Endothelial cell of umbilical vein (primary cell): ENCODE data around the gene ADORA2A. TPM values are rescaled to one million over a fixed set of nuclear protein-coding genes. Genes with fewer than 3 reads are reported as not detected.

ENCODE experiments used
- BruUV-seq: library from RNA; stranded (reverse); fragments of 400-500 nt; replicated peaks from 2 replicates; lab custom pipeline; 2021; lab: Mats Ljungman, UMichigan
- CTCF ChIA-PET: fragments of 300-600, 350-600 bp; sonication (Branson Sonifier 250); formaldehyde crosslinking; loops from one replicate; lab custom pipeline; 2021; ENCODE audit warnings: antibody characterized with exemption, inconsistent platforms; lab: Charles Lee
- POLR2A ChIA-PET: fragments of 300-600, 350-600 bp; sonication (Branson Sonifier 250); formaldehyde crosslinking; loops from one replicate; lab custom pipeline; 2021; ENCODE audit warnings: antibody characterized with exemption, inconsistent platforms; lab: Charles Lee
- DNase-seq: peaks from one replicate; pipeline ENCODE4 v3.0.0-alpha.2; 2011; ENCODE audit warnings: low read depth, low spot score
- FAIRE-seq: peaks from 2 replicates; lab custom pipeline; 2011; peaks lifted over from hg19 to GRCh38; lab: Jason Lieb, UNC
- H2AFZ ChIP-seq: 2 replicates; pipeline ENCODE4 v1.6.0; 2012; ENCODE audit warnings: low read depth, low read length, control low read depth, inconsistent platforms
- H3K27ac ChIP-seq: 2 replicates; pipeline ENCODE4 v1.5.1; 2011; ENCODE audit warnings: low read depth, mild to moderate bottlenecking, control low read depth, low read length, moderate library complexity; ENCODE audit not compliant: insufficient read depth
- H3K27me3 ChIP-seq, 2 experiments: 2 replicates each; pipeline versions ENCODE4 v1.6.0 to v1.6.1; 2011; ENCODE audit warnings: low read length in 2 of 2, mixed read lengths in 1 of 2; ENCODE audit not compliant: control insufficient read depth in 2 of 2, insufficient read depth in 2 of 2
- H3K36me3 ChIP-seq, 2 experiments: 2 replicates in 1 of 2; 3 replicates in 1 of 2; pipeline ENCODE4 v1.5.1; 2011; ENCODE audit warnings: low read length in 2 of 2, mild to moderate bottlenecking in 1 of 2, moderate library complexity in 1 of 2; ENCODE audit not compliant: control insufficient read depth in 2 of 2, insufficient read depth in 2 of 2; ENCODE audit errors: extremely low read depth in 1 of 2
- H3K4me1 ChIP-seq: 3 replicates; pipeline ENCODE4 v1.5.1; 2011; ENCODE audit warnings: mild to moderate bottlenecking, low read length; ENCODE audit not compliant: control insufficient read depth, insufficient read depth; ENCODE audit errors: extremely low read depth
- H3K4me2 ChIP-seq: 2 replicates; pipeline ENCODE4 v1.6.1; 2011; ENCODE audit warnings: low read length, control low read depth, mixed read lengths; ENCODE audit not compliant: insufficient read depth
- H3K4me3 ChIP-seq, 3 experiments: fragments of 200-600 bp in 1 of 3; sonication (generic), shearing (Covaris generic) in 1 of 3; replicated peaks in 1 of 3; 2 replicates each; pipeline ENCODE4 v1.5.1; 2011 to 2016; ENCODE audit warnings: control low read depth in 3 of 3, low read length in 3 of 3, mild to moderate bottlenecking in 2 of 3, inconsistent platforms in 1 of 3, low read depth in 1 of 3, moderate library complexity in 1 of 3; ENCODE audit not compliant: insufficient read depth in 1 of 3
- H3K79me2 ChIP-seq: 2 replicates; pipeline ENCODE4 v1.6.0; 2012; ENCODE audit warnings: low read length, inconsistent platforms; ENCODE audit not compliant: control insufficient read depth, insufficient read depth
- H3K9ac ChIP-seq: replicated peaks from 2 replicates; pipeline ENCODE3; 2011; ENCODE audit warnings: low read length, control low read depth; ENCODE audit not compliant: insufficient read depth; ENCODE audit errors: extremely low read depth
- H3K9me1 ChIP-seq: replicated peaks from 3 replicates; pipeline ENCODE4 v1.6.0; 2011; ENCODE audit warnings: mild to moderate bottlenecking, low read length; ENCODE audit not compliant: control insufficient read depth, insufficient read depth; ENCODE audit errors: extremely low read depth
- H3K9me3 ChIP-seq: replicated peaks from 2 replicates; pipeline ENCODE4 v1.5.1; 2012; ENCODE audit warnings: low read length, inconsistent platforms; ENCODE audit not compliant: control insufficient read depth, insufficient read depth
- H4K20me1 ChIP-seq: replicated peaks from 2 replicates; pipeline ENCODE3; 2011; ENCODE audit warnings: mild to moderate bottlenecking, low read length; ENCODE audit not compliant: control insufficient read depth, insufficient read depth; ENCODE audit errors: extremely low read depth
- CTCF ChIP-seq, 2 donors: IDR thresholded peaks; 1 replicate in 1 of 2; 2 replicates in 1 of 2; pipeline ENCODE4 v1.5.1; 2011; ENCODE audit warnings: low read length in 2 of 2, mild to moderate bottlenecking in 2 of 2, moderate library complexity in 2 of 2, control low read depth in 1 of 2, inconsistent platforms in 1 of 2, low read depth in 1 of 2; ENCODE audit not compliant: insufficient read depth in 1 of 2; ENCODE audit errors: extremely low read depth in 1 of 2
- EZH2 ChIP-seq: IDR thresholded peaks from 2 replicates; pipeline ENCODE4 v1.6.1; 2012; ENCODE audit warnings: borderline replicate concordance, low read depth, mild to moderate bottlenecking, moderate library complexity, low read length, inconsistent platforms; ENCODE audit not compliant: severe bottlenecking
- FOS ChIP-seq: IDR thresholded peaks from 2 replicates; pipeline ENCODE4 v1.6.1; 2011; ENCODE audit warnings: mild to moderate bottlenecking, low read length, moderate library complexity, borderline replicate concordance; ENCODE audit not compliant: insufficient read depth
- GATA2 ChIP-seq: IDR thresholded peaks from 2 replicates; pipeline ENCODE4 v1.7.0; 2011; ENCODE audit warnings: low read depth, mild to moderate bottlenecking, moderate library complexity, mixed read lengths, low read length; ENCODE audit not compliant: insufficient read length, insufficient read depth
- JUN ChIP-seq: IDR thresholded peaks from 2 replicates; pipeline ENCODE4 v1.6.1; 2011; ENCODE audit warnings: borderline replicate concordance, low read depth; ENCODE audit not compliant: insufficient read length, insufficient read depth
- MAX ChIP-seq: IDR thresholded peaks from 2 replicates; pipeline ENCODE4 v1.6.1; 2011; ENCODE audit not compliant: insufficient read depth, insufficient read length
- MYC ChIP-seq: IDR thresholded peaks from one replicate; pipeline ENCODE4 v1.6.1; 2011; ENCODE audit warnings: mild to moderate bottlenecking, low read depth, low read length
- POLR2A ChIP-seq: IDR thresholded peaks from 2 replicates; pipeline ENCODE4 v1.6.1; 2012; ENCODE audit warnings: low read depth, mild to moderate bottlenecking, control low read depth, low read length
- POLR2AphosphoS5 ChIP-seq: IDR thresholded peaks from 2 replicates; pipeline ENCODE4 v1.6.1; 2012; ENCODE audit warnings: low read depth, mild to moderate bottlenecking, control low read depth, low read length, moderate library complexity; ENCODE audit not compliant: insufficient read depth
- dilution Hi-C: fragments of 300-500 bp; cut with MboI; formaldehyde crosslinking; loops from one replicate; pipeline ENCODE4 v1.15.0; 2019; ENCODE audit warnings: low sequenced_read_pairs; ENCODE audit not compliant: extremely low pct_ligation_motif_present
- intact Hi-C: fragments of 100-400 bp; cut with micrococcal nuclease; formaldehyde crosslinking; loops from one replicate; pipeline ENCODE4 v1.10.0; 2022
- polyA plus RNA-seq, 4 experiments: library from polyadenylated mRNA; depleted of rRNA in 3 of 4; stranded (reverse) in 3 of 4; unstranded in 1 of 4; fragments of >200 nt; gene quantifications; 2 replicates each; pipeline versions ENCODE4 v1.2.1 to v1.2.3, GENCODE V29; 2011 to 2012; ENCODE audit warnings: missing spikeins in 1 of 4
- total RNA-seq: library from RNA; stranded (reverse); gene quantifications from 2 replicates; pipeline ENCODE4 v1.2.3, GENCODE V29; 2021

The ADORA2A gene
- total and polyA plus RNA-seq, 2 donors (not counting 3 experiments of a cell fraction or from before 2014, with no cell fraction given) = 20.0 to 33.1 TPM

- H4K20me1 ChIP-seq = no peaks in the 10 kb centered on the region
- peaks cover 0 to 9% of the 10 kb centered on the region in 2 experiments for H3K36me3 ChIP-seq
- peaks cover 33% of the 10 kb centered on the region for H3K4me1 ChIP-seq
- peak; percentile 47 for FAIRE-seq
- H2AFZ ChIP-seq = no peak overlapping the region
- intact Hi-C loops = loop anchor here (5.0 kb wide), 1 partner anchor 37 kb away; no protein-coding TSS in a partner anchor
- dilution Hi-C loops = no loop called here
- H3K4me3 ChIP-seq = no peak overlapping the region
- TF ChIP-seq POLR2AphosphoS5 = no peak
- TF ChIP-seq JUN = no peak
- no peak for TF ChIP-seq EZH2
- no peak for TF ChIP-seq POLR2A
- no peak for TF ChIP-seq FOS
- TF ChIP-seq GATA2 = no peak
- TF ChIP-seq MYC = no peak
- no peak for TF ChIP-seq CTCF (IDR thresholded peaks at IDR 0.05; ENCODE audit: extremely low read depth in 1 of 2, insufficient read depth in 1 of 2, low read depth in 1 of 2, low read length in 2 of 2)
- TF ChIP-seq MAX = no peak
- no peaks in the 10 kb centered on the region for H3K27me3 ChIP-seq
- no peaks in the 10 kb centered on the region for H3K9me1 ChIP-seq
- no peak overlapping the region for H3K9ac ChIP-seq
- H3K79me2 ChIP-seq = peaks cover 9% of the 10 kb centered on the region
- no peak for DNase-seq
- ChIA-PET POLR2A (no interaction called here), CTCF (interaction anchor here (1.4 to 5.3 kb wide), 2 partner anchors 10 to 13 kb away, joined by 5 to 22 read pairs; no protein-coding TSS in a partner anchor)
- H3K9me3 ChIP-seq = no peaks in the 10 kb centered on the region
- no TSS peak for BruUV-seq
- no peak overlapping the region for H3K27ac ChIP-seq
- H3K4me2 ChIP-seq = no peak overlapping the region
Observed at GRCh38 chr22:24409707-24410106, 17.7 kb upstream of the ADORA2A start.
